AG04450 (cell line): ENCODE measurements around the gene GAPVD1. TPM values are rescaled to one million over a fixed set of nuclear protein-coding genes. Genes with fewer than 3 reads are reported as not detected.

Source experiments
- CTCF ChIA-PET: fragments of 300-600, 350-600 bp; formaldehyde crosslinking; extraction: SDS; loops from one replicate; lab custom pipeline; 2022; ENCODE audit warnings: antibody characterized with exemption, inconsistent platforms; lab: Charles Lee
- POLR2A ChIA-PET: fragments of 350-600 bp; formaldehyde crosslinking; extraction: SDS; loops from one replicate; lab custom pipeline; 2021; ENCODE audit warnings: antibody characterized with exemption, inconsistent platforms; lab: Yijun Ruan, JAX
- DNase-seq: peaks from one replicate; pipeline ENCODE4 v3.0.0-alpha.2; 2011; ENCODE audit warnings: low read depth, low spot score
- H3K27ac ChIP-seq: one replicate; pipeline ENCODE4 v1.5.1; 2012; ENCODE audit warnings: low read depth, low read length, control low read depth
- H3K27me3 ChIP-seq: one replicate; pipeline ENCODE4 v1.6.0; 2012; ENCODE audit warnings: low read length; ENCODE audit not compliant: control insufficient read depth, insufficient read depth
- H3K4me3 ChIP-seq: 2 replicates; pipeline ENCODE4 v1.5.1; 2011; ENCODE audit warnings: mild to moderate bottlenecking, low read depth, low read length, control low read depth
- H3K9me3 ChIP-seq: 2 replicates; pipeline ENCODE4 v1.5.1; 2012; ENCODE audit warnings: low read length; ENCODE audit not compliant: control insufficient read depth, insufficient read depth
- CTCF ChIP-seq: IDR thresholded peaks from 2 replicates; pipeline ENCODE4 v1.5.1; 2011; ENCODE audit warnings: low read depth, low read length, control low read depth, inconsistent platforms
- polyA plus RNA-seq: library from polyadenylated mRNA; depleted of rRNA; stranded (reverse); fragments of >200 nt; gene quantifications from 2 replicates; pipeline ENCODE4 v1.2.3, GENCODE V29; 2011

The GAPVD1 gene
- polyA plus RNA-seq, 1 experiment, result 25.8 TPM

- DNase-seq, result no peak
- CTCF ChIA-PET, result interaction anchor here (0.7 to 1.7 kb wide), 2 partner anchors 18 to 209 kb away, joined by 4 to 5 read pairs; no protein-coding TSS in a partner anchor
- Histone ChIP-seq H3K4me3 (peak overlapping the region; percentile 89), H3K27ac (peak overlapping the region; percentile 99), H3K9me3 (peaks cover 4% of the 10 kb centered on the region; the same call in 1 of the 2 replicates), H3K27me3 (no peaks in the 10 kb centered on the region)
- POLR2A ChIA-PET, result interaction anchor here (0.6 to 2.4 kb wide), 37 partner anchors 8 to 583 kb away, joined by 3 to 37 read pairs (median 4); partner anchors contain the start of genes ARPC5L, GAPVD1, GOLGA1 and RABEPK
- TF ChIP-seq CTCF, result no peak
Observed at GRCh38 chr9:125241863-125242739, 19.5 kb upstream of the GAPVD1 start.

GRCh38 chr9:125243792-125244260, 17.8 kb upstream of the GAPVD1 start:
- Histone ChIP-seq H3K27ac (peak overlapping the region; percentile 99), H3K4me3 (no peak overlapping the region), H3K9me3 (peaks cover 4% of the 10 kb centered on the region; the same call in 1 of the 2 replicates), H3K27me3 (no peaks in the 10 kb centered on the region)
- ChIA-PET POLR2A (interaction anchor here (1.0 to 1.4 kb wide), 2 partner anchors 9 to 10 kb away, joined by 3 to 5 read pairs; no protein-coding TSS in a partner anchor), CTCF (no interaction called here)
- no peak for DNase-seq
- TF ChIP-seq CTCF, result no peak

GRCh38 chr9:125246261-125246667, 15.4 kb upstream of the GAPVD1 start:
- H3K27ac ChIP-seq, result no peak overlapping the region
- TF ChIP-seq CTCF, result no peak
- no peaks in the 10 kb centered on the region for H3K9me3 ChIP-seq
- ChIA-PET POLR2A (no interaction called here), CTCF (no interaction called here)
- no peak for DNase-seq
- H3K27me3 ChIP-seq, result no peaks in the 10 kb centered on the region
- H3K4me3 ChIP-seq, result no peak overlapping the region

GRCh38 chr9:125254231-125254630, 7.4 kb upstream of the GAPVD1 start:
- no peak for DNase-seq
- no peak overlapping the region for H3K4me3 ChIP-seq
- ChIA-PET CTCF (interaction anchor here (0.6 kb wide), 1 partner anchor 121 kb away, joined by 4 read pairs; no protein-coding TSS in a partner anchor), POLR2A (interaction anchor here (0.8 kb wide), 1 partner anchor 13 kb away, joined by 3 read pairs; the partner anchor contains the start of gene HSPA5)
- no peak for TF ChIP-seq CTCF
- no peaks in the 10 kb centered on the region for H3K9me3 ChIP-seq
- H3K27me3 ChIP-seq, result no peaks in the 10 kb centered on the region
- H3K27ac ChIP-seq, result no peak overlapping the region
